ENCODE results near the gene AQP3. TPM values are rescaled to one million over a fixed set of nuclear protein-coding genes. Genes with fewer than 3 reads are reported as not detected.

Gene AQP3
- total and polyA plus RNA-seq, 9 of the 15 experiments (the other 6 are each of a cell fraction or from before 2014, with no cell fraction given) = 4.2 to 31.5 (median 17.6) TPM

DNA sequence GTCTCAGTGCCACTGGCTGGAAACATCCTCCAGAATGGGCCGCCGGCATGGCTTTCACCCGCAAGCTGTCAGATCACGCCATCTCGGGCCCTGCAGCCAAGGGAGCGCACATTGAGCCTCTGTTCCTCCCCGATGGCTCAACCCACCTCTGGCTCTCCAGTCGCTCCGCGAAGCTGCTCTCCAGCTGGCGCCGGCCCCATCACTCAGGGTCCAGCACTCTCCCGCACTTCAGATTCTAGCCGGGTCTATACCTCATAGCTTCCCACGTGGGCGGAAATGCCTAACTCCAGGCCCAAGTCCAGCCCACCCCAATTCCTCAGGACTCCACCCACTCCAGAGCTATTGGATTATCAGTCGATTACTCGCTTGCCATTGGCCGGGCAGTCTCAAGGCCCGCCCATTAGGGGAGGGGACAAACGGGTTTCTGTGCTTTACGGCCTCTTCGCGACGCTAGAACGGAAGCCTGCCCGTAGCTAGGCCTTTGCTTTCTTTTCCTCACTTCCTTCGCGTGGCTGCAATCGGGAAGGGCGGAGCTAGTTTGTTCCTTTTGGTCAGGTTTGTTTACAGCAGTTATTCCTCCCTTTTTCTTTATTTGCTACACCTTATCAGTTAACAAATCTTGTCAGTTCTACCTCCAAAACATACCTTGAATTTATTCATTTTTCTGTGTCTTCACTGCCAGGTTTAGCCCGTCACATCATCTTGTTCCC is 26.4 kb upstream of the AQP3 start, which contains the start of gene NOL6 (continued):
- TF ChIP-seq, protein P1, sequence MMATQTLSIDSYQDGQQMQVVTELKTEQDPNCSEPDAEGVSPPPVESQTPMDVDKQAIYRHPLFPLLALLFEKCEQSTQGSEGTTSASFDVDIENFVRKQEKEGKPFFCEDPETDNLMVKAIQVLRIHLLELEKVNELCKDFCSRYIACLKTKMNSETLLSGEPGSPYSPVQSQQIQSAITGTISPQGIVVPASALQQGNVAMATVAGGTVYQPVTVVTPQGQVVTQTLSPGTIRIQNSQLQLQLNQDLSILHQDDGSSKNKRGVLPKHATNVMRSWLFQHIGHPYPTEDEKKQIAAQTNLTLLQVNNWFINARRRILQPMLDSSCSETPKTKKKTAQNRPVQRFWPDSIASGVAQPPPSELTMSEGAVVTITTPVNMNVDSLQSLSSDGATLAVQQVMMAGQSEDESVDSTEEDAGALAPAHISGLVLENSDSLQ (IDR thresholded peaks at IDR 0.05) = no peak
- TF ChIP-seq, protein P2, sequence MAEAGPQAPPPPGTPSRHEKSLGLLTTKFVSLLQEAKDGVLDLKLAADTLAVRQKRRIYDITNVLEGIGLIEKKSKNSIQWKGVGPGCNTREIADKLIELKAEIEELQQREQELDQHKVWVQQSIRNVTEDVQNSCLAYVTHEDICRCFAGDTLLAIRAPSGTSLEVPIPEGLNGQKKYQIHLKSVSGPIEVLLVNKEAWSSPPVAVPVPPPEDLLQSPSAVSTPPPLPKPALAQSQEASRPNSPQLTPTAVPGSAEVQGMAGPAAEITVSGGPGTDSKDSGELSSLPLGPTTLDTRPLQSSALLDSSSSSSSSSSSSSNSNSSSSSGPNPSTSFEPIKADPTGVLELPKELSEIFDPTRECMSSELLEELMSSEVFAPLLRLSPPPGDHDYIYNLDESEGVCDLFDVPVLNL (CRISPR knock-in tag; IDR thresholded peaks at IDR 0.05; ENCODE audit: low read depth) = no peak
- TF ChIP-seq POLR2G (IDR thresholded peaks at IDR 0.05; ENCODE audit: low read depth, low read length) (peak; percentile 75), RAD51 (IDR thresholded peaks at IDR 0.05; ENCODE audit: borderline replicate concordance, low read depth) (peak; percentile 28; the same call in 1 of the 2 replicates), ADNP (tag; IDR thresholded peaks at IDR 0.05) (no peak), ZBTB8A (IDR thresholded peaks at IDR 0.05; ENCODE audit: partially characterized antibody) (no peak), FOS (IDR thresholded peaks at IDR 0.05; ENCODE audit: extremely low read depth, insufficient read length) (peak; percentile 92), NRF1 (conservative IDR thresholded peaks at IDR 0.05 in 1 of 2, IDR thresholded peaks at IDR 0.05 in 1 of 2) (peak; percentile 55 to 65; a peak in 3 of 4 replicates), MYNN (IDR thresholded peaks at IDR 0.05) (no peak), MYNN (CRISPR knock-in tag; IDR thresholded peaks at IDR 0.05) (no peak), MXI1 (IDR thresholded peaks at IDR 0.05; ENCODE audit: low read depth, low read length) (peak; percentile 97), KDM4B (IDR thresholded peaks at IDR 0.05; ENCODE audit: borderline replicate concordance in 2 of 2, low read depth in 1 of 2) (no peak), POLR2H (tag; IDR thresholded peaks at IDR 0.05; ENCODE audit: low read depth) (peak; percentile 68; the same call in 1 of the 2 replicates), TCF7 (IDR thresholded peaks at IDR 0.05; ENCODE audit: borderline replicate concordance) (no peak), ZNF668 (CRISPR knock-in tag; IDR thresholded peaks at IDR 0.05) (no peak), ASH1L (IDR thresholded peaks at IDR 0.05; ENCODE audit: borderline replicate concordance, low read depth, partially characterized antibody) (peak; percentile 87), TAF1 (IDR thresholded peaks at IDR 0.05; ENCODE audit: control insufficient read depth, extremely low read depth, insufficient read depth, low read length, severe bottlenecking) (peak; percentile 63)
- TF ChIP-seq, protein P3, sequence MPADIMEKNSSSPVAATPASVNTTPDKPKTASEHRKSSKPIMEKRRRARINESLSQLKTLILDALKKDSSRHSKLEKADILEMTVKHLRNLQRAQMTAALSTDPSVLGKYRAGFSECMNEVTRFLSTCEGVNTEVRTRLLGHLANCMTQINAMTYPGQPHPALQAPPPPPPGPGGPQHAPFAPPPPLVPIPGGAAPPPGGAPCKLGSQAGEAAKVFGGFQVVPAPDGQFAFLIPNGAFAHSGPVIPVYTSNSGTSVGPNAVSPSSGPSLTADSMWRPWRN (IDR thresholded peaks at IDR 0.05; ENCODE audit: low read depth) = no peak
- TF ChIP-seq, protein P4, sequence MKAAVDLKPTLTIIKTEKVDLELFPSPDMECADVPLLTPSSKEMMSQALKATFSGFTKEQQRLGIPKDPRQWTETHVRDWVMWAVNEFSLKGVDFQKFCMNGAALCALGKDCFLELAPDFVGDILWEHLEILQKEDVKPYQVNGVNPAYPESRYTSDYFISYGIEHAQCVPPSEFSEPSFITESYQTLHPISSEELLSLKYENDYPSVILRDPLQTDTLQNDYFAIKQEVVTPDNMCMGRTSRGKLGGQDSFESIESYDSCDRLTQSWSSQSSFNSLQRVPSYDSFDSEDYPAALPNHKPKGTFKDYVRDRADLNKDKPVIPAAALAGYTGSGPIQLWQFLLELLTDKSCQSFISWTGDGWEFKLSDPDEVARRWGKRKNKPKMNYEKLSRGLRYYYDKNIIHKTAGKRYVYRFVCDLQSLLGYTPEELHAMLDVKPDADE (conservative IDR thresholded peaks at IDR 0.05; ENCODE audit: control insufficient read depth, low read depth, low read length) = peak; percentile 77; the same call in 1 of the 2 replicates
- TF ChIP-seq, protein P5, sequence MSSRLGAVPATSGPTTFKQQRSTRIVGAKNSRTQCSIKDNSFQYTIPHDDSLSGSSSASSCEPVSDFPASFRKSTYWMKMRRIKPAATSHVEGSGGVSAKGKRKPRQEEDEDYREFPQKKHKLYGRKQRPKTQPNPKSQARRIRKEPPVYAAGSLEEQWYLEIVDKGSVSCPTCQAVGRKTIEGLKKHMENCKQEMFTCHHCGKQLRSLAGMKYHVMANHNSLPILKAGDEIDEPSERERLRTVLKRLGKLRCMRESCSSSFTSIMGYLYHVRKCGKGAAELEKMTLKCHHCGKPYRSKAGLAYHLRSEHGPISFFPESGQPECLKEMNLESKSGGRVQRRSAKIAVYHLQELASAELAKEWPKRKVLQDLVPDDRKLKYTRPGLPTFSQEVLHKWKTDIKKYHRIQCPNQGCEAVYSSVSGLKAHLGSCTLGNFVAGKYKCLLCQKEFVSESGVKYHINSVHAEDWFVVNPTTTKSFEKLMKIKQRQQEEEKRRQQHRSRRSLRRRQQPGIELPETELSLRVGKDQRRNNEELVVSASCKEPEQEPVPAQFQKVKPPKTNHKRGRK (tag; IDR thresholded peaks at IDR 0.05) = no peak
- TF ChIP-seq, protein P6, sequence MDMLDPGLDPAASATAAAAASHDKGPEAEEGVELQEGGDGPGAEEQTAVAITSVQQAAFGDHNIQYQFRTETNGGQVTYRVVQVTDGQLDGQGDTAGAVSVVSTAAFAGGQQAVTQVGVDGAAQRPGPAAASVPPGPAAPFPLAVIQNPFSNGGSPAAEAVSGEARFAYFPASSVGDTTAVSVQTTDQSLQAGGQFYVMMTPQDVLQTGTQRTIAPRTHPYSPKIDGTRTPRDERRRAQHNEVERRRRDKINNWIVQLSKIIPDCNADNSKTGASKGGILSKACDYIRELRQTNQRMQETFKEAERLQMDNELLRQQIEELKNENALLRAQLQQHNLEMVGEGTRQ (CRISPR knock-in tag; IDR thresholded peaks at IDR 0.05) = peak; percentile 68

Data from K562 (cell line).